HG03066 (cell line): Measurements from ENCODE around the gene COL4A6.
"Not testable (repeated sequence)": the region's sequence is repeated elsewhere in the genome, so short reads cannot be mapped to it uniquely, and the experiment has no call there.

ENCODE experiments used
- ATAC-seq: cut with Tn5 transposase; IDR thresholded peaks from one replicate; pipeline ENCODE4 v1.9.1; 2021; ENCODE audit warnings: low read depth; ENCODE audit not compliant: unreplicated experiment

COL4A6 gene

GRCh38 chrX:108438110-108438623, at the start of gene COL4A6:
Gene COL4A6 (minus strand): TSS chrX:108438422. CDS start chrX:108438196, 226 bp downstream.
- no peak for ATAC-seq

DNA sequence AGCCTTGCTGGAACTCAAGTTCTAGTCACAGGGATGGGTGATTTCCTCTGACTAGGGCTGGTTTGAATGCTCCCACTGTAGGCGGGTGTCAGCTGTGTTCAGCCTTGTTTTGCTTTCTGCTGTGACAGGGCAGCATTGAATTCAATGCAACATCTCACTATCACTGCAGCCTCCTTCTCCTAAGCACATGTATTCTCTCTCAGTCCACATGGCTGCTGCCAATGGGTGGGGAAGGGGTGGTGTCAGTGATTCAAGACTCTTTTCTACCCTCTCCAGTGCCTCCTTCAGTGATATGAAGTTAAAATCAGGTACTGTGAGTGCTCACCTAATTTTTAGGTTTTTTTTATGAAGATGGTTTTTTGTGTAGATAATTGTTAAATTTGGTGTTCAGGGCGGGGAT, 47.7 kb upstream of the COL4A6 start:
- no peak for ATAC-seq

GRCh38 chrX:108484251-108484650, 46.0 kb upstream of the COL4A6 start:
- no peak for ATAC-seq

DNA sequence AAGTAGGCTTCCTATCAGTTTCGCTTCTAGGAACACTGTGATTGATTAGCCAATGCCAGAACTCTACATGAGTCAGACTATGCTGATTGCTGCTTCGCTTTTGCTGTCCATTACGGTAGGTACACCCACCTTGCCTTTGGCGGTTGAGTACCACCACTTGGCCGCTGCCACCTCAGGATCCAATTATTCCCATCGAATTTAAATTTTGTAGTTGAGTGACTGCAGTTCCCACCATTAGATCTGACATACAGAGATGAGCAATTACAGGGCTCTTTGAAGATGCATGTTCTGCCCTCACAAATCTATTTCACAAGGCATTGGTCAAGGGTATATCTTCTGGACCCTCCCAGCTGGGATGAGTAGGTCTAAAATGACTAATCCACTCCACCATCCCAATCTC, 43.3 kb upstream of the COL4A6 start:
- not testable (repeated sequence) for ATAC-seq

DNA sequence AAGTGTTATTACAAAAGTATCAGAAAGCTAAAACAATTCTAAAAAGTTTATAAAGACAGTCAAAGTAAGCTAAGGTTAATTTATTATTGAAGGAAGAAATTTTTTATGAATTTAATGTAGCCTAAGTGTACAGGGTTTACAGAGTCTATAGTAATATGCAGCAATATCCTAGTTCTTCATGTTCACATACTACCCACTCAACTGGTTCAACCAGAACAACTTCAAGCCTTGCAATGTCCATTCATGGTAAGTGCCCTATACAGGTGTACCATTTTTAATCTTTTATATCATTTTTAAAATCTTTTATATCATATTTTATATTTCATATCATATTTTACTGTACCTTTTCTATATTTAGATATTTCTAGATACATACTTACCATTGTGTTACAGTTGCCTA, 35.8 kb upstream of the COL4A6 start:
- ATAC-seq, result no peak

DNA sequence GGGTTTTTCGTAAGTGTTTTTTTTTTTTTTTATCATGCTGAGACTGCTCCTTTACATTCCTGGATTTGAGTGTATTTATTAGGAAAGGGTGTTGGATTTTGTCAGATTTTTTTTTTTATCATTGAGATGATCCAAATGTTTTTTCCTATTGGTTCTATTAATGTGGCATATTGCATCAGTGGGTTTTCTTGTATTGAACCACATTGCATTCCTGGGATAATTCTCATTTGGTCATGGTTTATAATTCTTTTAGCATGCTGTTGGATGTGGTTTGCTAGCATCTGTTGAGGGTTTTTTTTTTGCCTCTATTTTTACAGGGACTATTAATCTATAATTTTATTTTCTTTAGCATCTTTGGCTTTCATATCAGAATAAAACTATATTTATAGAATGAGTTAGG, 30.3 kb upstream of the COL4A6 start:
- no peak for ATAC-seq

GRCh38 chrX:108464604-108465003, 26.4 kb upstream of the COL4A6 start:
- no peak for ATAC-seq

DNA sequence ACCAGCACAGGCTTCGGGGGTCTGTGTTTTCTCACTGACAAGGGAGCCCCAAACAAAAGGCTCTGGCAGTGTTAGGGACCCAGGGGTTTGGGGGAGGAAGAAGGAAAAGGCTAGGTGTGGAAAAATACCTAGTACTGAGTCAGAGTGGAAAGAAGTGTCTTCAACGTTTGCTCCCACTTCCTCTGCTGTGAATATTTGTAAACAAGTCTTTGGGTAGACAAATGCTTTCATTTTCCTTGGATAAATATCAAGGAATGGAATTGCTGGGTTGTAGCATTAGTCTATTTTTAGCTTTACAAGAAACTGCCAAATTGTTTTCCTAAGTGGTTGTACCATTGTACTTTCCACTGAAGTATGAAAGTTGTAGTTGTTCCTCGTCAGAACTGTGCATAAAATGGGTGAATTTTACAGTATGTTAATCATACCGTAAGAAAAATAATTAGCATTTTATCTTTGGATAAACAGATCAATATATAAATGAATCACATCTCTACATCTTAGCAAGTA, 18.8 kb upstream of the COL4A6 start:
- no peak for ATAC-seq

- no peak for ATAC-seq
Measured at GRCh38 chrX:108453841-108454240, 15.6 kb upstream of the COL4A6 start.

DNA sequence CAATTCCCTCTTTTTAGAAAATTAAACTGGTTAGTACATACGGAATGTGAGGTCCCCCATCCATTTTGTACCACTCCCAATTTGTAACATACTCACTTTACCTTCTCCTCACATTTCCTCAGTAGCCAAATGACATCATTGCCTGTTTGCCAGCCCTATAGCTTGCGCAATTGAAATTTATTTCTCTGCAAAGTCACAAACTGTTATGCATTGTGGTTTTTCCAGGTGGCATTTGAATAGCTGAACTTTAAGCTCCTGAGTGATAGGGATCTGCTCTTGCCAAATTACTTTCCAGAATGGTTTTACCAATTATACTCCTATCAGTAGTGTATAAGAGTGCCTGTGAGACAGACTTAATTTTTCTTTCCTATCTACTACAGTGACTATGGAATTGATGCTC, 9.1 kb upstream of the COL4A6 start:
- ATAC-seq, result no peak

DNA sequence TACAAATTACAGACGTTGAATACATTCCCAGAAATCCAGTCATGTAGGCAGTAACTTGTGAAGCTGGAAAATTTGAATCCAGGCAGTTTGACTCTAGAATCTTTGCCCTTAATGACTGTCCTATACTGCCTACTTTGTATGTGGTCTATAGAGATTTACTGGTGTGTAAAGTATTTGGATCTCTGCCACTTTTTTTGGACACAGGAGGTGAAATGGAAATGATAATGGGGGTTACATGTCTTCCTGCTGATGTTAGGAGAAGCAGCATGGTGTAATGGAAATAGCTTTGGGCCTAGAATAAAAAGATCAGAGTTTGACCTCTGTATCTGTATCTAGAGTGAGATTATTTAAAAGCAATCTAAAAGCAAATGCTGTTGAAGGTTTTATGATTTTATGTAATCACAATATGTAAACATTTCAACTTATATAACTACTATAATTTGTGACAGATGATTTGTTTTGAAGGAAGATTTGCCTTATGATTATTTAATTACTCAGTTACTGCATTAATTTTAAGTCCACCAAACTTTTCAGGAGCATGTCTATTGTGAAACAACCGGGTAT, 4.8 kb upstream of the COL4A6 start:
- ATAC-seq, result no peak

DNA sequence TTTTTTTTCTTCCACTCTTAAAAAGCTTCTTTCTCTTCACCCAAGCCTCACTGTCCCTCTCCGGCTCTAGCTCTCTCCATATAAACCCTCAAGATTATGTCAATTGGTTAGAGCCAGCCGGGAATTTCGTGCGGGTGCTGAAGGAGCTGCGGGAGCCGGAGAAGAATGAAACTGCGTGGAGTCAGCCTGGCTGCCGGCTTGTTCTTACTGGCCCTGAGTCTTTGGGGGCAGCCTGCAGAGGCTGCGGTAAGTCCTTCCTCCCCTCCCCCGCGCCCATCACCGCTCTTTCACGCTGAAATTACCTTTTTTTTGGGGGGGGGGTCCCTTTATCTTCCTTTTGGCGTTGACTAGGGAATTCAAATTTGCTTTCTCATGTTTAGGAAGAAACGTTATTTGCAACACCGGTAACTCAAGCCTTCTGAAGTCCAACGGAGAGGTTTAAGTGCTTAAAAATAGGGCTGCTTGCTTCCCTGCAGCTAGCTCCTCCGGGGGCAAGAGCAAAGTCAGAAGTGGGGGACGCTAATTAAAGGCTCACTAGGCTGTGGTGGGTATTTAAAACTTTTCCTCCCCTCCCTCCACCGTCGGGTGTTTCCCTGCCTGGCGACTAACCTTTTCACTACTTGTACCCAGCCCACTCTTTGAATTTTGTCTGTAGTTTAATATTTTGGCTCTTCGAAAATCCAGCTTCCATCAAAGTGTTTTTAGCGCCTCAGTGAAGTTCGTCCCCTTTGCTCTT, 1.9 kb upstream of the COL4A6 start:
- no peak for ATAC-seq

DNA sequence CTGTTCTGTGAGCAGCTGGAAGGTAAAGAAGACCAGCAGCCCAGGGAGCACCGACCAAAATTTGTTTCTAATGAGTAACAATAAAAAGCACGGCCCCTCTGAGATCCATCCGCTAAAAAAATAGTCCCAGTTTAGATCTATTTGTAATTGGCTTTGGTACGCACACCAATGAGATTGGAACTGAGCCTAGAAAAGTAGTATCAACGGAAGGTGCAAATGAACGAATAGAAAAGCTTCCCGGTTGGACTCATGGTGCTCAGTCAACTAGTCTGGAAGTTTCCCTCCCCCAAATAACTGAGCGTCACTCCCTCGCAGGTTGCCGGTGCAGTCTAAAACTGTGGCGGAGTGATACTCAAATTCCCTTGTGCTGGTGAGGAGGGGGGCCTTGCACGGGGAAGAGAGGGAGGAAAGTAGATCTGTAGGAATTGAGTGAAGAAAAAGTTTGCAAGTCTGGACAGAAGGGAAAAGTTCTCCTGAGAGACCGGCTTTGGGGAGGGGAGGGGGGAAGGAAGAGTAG, 1.3 kb upstream of the COL4A6 start, which contains the start of gene COL4A5:
Gene COL4A5, plus strand, starts transcription at position 413 of the 517 bp plus-strand sequence. CDS start 288 bp downstream, outside the sequence.
- no peak for ATAC-seq

DNA sequence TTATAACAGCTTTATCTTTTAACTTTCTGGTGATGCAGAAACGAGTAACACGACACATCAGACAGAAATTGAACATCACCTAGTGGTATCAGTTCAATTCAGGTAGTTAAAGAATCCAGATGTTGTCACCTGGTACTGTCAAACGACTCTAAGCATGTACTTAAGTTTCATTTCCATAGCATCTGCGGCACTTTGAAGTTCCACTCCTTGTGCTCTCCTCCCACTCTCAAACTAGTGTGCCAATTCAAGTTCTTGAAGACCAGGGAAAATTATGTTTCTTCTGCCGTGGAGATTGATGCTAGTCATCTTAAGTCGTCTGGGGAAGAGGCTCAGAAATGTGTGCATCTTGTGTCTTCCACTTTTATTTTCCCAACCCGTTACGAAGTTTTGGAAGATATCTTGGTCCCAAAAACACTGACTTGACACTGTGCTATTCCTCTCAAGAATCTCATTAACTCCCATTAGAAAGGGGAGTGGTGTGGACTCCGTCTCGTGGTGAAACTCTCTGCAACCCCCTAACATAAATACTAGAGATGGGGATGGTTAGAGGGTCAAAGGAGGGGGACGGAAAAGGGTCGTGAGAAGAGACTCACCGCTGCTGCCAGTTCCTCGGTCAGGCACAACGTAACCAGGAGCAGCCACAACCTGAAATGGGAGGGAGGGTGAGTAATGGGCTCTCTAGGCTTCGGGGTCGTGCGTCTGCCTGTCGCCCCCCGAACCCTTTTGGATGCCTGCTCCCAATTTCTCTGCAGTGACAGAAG, 693 bp downstream of the COL4A6 start:
- no peak for ATAC-seq

GRCh38 chrX:108435261-108435660, 3.0 kb downstream of the COL4A6 start:
- ATAC-seq, result no peak

GRCh38 chrX:108426262-108426661, 12.0 kb downstream of the COL4A6 start:
- no peak for ATAC-seq

GRCh38 chrX:108420481-108420880, 17.7 kb downstream of the COL4A6 start:
- ATAC-seq, result no peak

GRCh38 chrX:108419401-108419800, 18.8 kb downstream of the COL4A6 start:
- no peak for ATAC-seq

- ATAC-seq, result no peak
Measured at GRCh38 chrX:108417257-108417656, 21.0 kb downstream of the COL4A6 start.

- ATAC-seq, result no peak
Measured at GRCh38 chrX:108415891-108416290, 22.3 kb downstream of the COL4A6 start.

- no peak for ATAC-seq
Measured at GRCh38 chrX:108415146-108415545, 23.1 kb downstream of the COL4A6 start.
